GM06990 (cell line): ENCODE results near the gene ARID5A.

Experiments used
- DNase-seq: peaks from one replicate; pipeline ENCODE4 v3.0.0-alpha.2; 2011; ENCODE audit not compliant: insufficient read length; ENCODE audit errors: extremely low read depth
- H3K27me3 ChIP-seq: replicated peaks from 2 replicates; pipeline ENCODE4 v1.6.0; 2011; ENCODE audit warnings: low read length; ENCODE audit not compliant: control insufficient read depth, insufficient read depth
- H3K36me3 ChIP-seq: 2 replicates; pipeline ENCODE4 v1.5.1; 2011; ENCODE audit warnings: low read length; ENCODE audit not compliant: control insufficient read depth, insufficient read depth
- H3K4me3 ChIP-seq: replicated peaks from 2 replicates; pipeline ENCODE4 v1.5.1; 2011; ENCODE audit warnings: low read depth, mild to moderate bottlenecking, control low read depth, low read length
- CTCF ChIP-seq: IDR thresholded peaks from 2 replicates; pipeline ENCODE4 v1.5.1; 2011; ENCODE audit warnings: low read length, control low read depth, mild to moderate bottlenecking, inconsistent platforms; ENCODE audit not compliant: insufficient read depth, poor library complexity, severe bottlenecking

The ARID5A gene

DNA sequence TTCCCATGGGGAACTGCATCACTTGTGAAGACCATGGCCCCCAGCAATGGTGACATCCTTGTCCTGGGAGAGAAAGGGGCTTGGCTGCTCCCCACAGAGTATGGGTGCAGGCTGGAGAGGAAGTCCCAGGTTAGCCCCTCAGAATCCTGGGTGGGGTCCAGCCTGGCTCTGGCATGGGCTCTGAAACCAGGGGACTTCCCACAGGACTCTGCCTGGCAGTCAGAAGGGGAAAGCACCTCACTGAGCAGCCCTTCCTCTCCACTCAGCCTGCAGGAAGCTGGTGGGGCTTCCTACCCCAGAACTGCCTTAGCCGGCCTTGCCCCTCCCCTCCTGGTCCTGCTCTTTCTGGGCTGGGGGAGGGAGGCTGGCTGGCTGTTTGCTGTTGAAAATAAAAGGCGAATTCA lies 35.1 kb upstream of the ARID5A start:
- Histone ChIP-seq H3K36me3 (no peaks in the 10 kb centered on the region), H3K4me3 (no peak overlapping the region), H3K27me3 (no peaks in the 10 kb centered on the region)
- DNase-seq: peak; percentile 57
- TF ChIP-seq CTCF: no peak

DNA sequence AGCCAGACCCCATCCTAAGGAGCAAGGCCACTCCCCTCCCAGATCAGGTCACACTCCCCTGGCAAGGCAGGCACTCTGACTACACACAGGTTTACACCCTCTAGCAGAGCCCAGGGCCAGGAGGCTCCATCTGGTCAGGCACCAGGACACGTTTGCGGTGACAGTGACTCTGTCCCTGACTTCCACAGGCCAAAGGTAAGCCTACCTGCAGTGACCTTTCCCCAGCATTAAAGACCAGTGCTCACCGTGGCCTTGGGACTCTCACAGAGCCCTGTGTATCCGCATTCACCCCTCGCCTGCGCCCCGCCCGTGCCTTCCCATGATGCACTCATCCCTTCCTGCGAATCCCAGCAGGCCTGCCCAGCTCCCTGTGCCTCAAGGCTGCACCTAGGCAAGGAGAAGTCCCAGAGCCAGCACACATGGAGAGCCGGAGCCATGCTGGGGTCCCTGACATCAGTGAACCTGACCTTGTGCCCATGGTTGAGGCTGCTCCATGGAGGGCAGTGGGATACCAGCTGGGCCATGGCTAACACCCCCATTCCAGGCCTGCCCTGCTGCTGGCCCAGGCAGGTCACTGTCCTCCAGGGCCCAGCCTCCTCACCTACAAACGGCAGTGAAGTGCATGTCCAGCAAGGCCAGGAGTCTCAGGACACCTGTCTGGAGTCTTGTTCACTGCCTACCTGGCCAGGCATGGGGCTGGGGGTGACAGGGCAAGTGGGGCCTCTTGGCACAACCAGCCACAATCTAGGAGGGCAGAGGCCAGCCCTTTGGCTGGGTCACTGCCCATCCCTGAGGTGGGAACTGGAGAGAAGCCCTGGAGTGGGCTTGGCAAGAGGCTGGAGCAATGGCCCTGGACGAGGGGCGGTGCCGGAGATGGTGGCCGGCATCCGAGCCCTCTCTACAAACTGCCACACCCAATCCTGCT lies 34.4 kb upstream of the ARID5A start:
- no peak overlapping the region for H3K4me3 ChIP-seq
- no peaks in the 10 kb centered on the region for H3K27me3 ChIP-seq
- no peaks in the 10 kb centered on the region for H3K36me3 ChIP-seq
- DNase-seq: no peak
- TF ChIP-seq CTCF: no peak

DNA sequence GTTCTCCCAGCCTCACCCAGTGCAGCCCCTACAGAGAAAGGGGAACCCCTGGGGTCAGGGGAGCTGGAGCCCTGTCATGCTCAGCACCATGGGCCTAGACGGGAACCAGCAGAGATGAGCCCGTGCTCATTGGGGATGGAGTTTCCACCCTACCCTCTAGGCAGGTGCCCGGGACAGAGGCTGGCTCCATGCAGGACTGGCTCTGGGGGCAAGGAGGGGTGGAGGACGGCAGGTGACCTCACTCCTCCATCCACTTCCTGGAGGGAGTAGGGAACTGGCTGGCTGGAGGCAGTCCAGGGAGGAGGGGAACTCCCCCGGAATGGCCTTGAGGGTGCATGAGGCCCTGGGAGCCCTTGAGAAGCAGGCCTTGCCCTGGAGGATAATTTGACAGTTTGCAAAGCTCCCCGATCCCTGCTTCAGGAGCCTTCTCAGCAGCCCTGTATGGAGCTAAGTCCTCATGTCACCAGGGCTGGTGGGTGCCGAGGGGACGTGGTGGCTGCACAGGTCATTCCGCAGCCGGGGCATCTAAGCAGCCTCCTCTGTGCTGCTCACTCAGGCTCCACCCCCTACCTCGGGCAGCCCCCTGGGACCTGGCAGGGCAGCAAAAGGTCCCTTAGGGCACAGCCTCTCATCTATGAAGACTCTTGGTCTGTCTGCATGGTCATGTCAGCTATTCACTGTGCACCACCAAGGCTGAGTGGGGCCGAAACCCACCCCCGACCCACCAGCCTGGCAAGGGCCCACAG lies 33.5 kb upstream of the ARID5A start:
- peak; percentile 38 for DNase-seq
- Histone ChIP-seq H3K27me3 (no peaks in the 10 kb centered on the region), H3K4me3 (no peak overlapping the region), H3K36me3 (no peaks in the 10 kb centered on the region)
- TF ChIP-seq CTCF: no peak

DNA sequence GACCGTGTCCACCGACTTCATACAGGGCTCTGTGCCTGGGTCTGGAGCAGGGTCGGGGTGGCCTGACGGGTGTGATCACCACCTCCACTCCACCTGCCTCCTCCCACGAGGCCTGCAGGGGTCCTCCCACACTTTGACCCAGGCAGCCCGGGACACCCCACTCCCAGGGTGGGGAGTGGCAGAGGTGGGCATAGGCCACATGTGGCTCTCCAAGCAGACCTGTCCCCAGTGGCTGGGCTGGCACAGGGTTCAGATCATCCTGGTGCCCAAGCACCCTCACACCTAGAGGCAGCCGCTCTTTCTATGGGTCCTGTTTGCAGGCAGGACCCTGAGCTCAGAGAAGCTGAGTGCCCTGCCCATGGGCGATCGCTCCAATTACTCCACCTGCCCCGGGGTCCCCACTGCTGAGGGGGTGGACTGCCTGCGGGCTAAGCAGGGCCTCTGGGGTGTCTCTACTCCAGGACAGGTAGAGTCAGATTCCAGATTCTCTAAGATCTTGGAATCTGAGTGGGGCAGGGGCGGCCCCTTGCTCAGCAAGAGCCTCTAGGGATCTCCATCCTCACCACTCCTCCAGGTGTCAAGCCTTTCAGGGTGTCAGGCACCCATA lies 32.8 kb upstream of the ARID5A start:
- no peak for TF ChIP-seq CTCF
- no peak for DNase-seq
- no peaks in the 10 kb centered on the region for H3K27me3 ChIP-seq
- H3K36me3 ChIP-seq: no peaks in the 10 kb centered on the region
- H3K4me3 ChIP-seq: no peak overlapping the region

- DNase-seq: no peak
- Histone ChIP-seq H3K4me3 (no peak within 1 kb of the TSS), H3K36me3 (no peaks in the 10 kb centered on the region), H3K27me3 (no peaks in the 10 kb centered on the region)
- no peak for TF ChIP-seq CTCF
Observed at GRCh38 chr2:96505231-96505889, 31.2 kb upstream of the ARID5A start, which contains the start of gene NEURL3. TSS of gene NEURL3 (minus strand) at chr2:96505357. CDS start at chr2:96505286, 71 bp downstream.
